ENCODE results near the gene MYBPH.

The MYBPH gene

DNA sequence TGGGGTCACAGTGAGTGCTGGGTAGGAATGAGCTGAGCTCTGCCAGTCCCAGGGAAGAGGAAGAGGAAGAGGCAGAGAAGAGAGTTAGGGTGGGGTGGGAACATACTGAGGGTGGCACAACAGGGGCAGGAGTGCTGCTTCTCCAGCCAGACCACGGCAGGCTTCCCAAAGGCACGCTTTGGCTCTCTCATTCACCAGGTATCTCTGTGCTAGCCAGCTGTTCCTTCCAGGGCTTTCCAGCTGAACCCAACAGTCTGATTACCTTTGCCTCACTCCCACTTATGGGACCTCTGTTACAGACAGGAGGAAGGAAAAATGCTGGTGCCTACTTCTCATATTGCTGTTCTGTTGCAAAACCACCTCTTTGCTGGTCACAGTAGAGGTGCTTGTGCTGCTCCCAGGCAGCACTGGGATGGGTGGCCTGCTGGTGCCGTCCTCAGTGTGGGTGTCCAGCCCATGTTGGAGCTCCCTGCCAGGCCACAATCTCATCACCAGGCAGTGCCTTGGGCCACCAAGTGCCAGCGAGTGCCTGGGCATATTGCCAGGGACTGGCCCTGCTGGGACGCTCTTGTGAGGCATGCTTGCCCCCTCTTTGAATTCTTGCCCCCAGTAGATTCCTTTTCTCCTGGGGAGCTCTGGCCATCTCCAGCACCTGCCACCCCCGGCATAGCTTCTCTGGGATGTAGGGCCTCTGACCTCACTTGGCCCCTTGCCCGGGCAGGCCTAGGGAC is 46.0 kb downstream of the MYBPH start:
- peak; percentile 63 for DNase-seq (ENCODE audit: low spot score)

DNA sequence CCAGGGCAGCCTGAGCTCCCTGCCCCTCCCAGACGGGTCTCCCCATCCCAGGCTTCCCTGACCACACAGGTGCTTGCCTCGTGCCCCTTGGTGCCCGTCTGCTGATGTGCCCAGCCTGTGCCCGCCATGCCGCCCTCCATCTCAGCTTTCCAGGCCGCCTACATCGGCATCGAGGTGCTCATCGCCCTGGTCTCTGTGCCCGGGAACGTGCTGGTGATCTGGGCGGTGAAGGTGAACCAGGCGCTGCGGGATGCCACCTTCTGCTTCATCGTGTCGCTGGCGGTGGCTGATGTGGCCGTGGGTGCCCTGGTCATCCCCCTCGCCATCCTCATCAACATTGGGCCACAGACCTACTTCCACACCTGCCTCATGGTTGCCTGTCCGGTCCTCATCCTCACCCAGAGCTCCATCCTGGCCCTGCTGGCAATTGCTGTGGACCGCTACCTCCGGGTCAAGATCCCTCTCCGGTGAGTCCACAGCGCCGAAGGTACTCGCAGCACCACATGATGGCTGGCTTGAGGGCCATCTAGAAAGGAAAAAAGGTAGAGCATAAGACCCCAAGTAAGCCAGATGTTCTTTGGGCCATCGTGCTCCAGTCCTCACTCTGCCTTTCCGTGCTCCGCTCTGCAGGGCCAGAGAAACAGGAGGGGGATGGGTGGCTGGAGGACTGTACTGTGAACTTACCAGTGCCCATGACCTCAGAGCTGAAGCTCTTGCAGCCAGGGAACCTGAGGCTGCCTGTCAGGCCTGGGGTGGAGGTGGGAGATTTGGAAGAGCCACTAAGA is 46.7 kb downstream of the MYBPH start:
- DNase-seq (ENCODE audit: low spot score), result no peak

DNA sequence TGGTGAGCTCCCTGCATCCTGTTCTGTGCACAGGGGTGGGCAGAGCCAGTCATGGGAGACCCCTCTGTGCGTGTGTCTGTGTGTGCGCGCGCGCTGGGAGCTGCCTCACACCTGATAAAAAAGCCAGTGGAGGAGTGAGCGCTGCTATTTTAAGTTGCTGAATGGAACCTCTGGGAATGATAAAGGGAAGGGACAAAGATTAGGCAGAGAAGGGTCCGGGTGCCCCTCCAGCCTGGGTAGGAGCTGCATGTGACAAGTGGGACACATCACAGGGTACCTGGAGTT is 47.3 kb downstream of the MYBPH start:
- no peak for DNase-seq (ENCODE audit: low spot score)

DNA sequence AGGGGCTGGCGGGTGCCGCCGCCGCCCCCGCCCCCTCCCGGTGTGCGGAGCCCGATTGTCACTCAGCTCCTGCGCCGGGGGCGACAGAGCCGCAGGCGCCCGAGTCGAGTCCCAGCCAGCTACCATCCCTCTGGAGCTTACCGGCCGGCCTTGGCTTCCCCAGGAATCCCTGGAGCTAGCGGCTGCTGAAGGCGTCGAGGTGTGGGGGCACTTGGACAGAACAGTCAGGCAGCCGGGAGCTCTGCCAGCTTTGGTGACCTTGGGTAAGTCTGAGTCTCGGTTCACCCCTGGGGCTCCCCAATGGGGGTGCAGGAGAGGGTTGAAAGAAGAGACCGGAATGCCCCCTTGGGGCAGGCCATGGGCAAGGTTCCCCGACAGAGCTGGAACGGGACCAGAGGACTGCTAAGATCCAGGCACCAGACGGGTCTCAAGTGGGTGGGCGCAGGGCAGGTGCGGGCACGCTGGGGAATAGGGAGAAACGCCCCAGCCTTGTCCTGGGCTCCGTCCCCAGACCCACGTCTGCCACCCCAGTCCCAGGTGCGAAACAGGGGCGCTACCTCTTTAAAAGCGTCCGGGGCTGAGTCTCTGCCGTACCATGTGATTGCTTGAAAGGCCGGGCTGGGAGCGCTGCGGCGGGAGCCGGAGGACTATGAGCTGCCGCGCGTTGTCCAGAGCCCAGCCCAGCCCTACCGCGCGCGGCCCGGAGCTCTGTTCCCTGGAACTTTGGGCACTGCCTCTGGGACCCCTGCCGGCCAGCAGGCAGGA is 47.8 kb downstream of the MYBPH start, which contains the start of gene ADORA1:
Gene ADORA1 (plus strand): TSS at position 61 of the 765 bp plus-strand sequence. CDS start 1,116 bp downstream, outside the sequence.
- DNase-seq (ENCODE audit: low spot score), result peak; percentile 88

DNA sequence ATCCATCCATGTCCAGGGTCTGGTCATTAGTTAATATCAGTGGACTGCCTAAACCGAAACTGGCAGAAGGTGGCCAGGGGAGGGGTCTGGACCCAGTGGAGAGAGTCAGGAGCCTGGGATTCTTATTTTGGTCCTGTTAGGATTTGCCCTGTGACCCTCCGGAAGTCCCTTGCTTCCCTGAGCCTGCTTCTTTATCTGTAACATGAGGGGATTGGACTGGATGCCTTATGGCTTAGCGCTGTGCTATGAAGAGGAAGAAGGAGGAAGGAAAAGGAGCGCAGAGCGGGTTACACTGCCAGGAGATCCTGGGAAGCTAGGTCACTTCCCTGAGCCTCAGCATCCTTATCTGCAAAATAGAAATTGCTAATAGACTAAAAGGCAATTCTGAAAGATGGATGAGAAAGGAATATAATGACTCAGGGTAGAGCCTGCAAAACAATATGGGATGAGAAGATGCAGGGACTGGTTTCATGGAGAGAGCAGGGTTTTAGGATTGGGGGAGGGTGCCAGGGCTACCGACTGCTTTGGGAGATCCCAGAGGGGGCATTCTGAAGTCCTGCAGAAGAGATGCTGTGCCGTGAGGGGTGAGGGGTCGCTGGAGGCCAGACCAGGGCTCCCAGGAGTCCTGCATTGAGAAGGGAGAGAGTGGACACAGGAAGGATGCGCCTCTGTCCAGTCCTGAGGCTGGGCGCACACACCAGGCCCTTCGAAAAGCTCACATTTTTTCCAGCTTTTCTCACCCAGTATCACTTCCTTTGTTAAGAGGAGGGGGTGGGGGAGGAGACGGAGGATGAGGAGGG is 48.6 kb downstream of the MYBPH start:
- DNase-seq (ENCODE audit: low spot score), result peak; percentile 52

DNA sequence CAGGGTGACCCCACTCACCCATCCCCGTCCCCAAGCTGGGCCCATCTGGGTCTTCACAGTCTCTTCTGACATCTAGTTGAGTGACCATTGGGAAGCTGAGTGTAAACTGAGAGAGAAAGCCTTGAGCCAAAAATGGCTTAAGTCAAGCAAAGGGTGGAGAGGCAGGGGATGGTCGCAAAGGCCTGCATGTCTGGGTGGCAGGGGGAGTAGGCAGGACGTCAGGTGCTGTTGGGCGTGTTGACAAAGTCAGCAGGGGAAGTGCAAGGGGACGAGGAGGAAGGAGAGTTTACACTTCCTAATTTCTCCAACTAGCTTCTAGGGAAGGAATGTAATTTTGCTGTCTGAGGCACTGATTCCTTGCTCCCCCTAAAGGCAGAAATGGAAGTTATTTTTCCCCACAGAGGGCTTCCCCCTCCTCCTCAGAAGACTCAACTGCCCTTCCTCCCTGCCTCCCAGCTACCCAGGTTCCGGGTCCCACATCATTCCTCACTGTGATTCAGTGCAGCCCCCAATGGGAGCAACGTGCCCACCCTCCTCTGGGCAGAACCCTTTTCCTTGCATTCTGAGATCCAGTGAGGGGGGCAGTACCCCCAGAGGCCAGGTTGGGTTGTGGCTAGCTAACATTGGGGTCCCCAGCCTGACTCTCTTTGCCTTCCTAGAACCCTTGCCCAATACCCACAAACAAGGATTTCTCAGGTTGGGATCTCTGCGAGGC is 49.3 kb downstream of the MYBPH start:
- peak; percentile 78 for DNase-seq (ENCODE audit: low spot score)

DNA sequence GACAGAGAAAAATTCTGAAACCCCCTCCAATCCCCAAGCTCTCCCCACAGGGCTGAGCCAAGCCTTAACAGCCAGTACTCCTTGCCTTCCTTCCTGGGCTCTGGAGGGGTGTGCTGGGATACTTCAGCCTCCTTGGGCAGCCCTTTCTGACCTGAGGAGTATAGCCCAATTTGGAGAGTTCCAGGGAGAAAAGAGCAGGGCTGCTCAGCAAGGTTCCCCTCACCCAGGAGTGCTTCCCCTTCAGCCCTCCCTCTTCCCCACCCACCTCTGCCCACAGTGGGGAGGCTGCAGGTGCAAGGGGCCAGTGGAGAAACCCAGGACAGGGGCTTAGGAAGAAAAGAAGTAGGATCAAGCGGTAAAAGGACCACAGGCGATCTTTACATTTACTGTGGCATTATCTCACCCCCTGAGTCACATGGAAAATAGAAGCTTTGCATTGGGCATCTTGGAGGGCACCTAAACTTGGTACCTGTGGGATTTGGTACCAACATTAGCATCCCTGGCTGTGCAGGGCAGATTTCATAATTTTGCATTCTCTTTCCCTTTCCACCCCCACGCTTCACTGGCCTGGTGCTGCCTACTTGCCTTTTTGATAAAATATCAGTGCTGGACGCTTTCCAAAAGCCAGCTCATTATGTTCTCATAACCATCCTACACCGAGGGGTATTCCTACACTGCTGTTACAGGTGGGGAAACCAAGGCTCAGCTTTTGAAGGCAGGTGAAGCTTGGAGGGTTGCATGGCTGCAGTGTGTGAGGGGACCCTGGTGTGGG is 50.9 kb downstream of the MYBPH start:
- no peak for DNase-seq (ENCODE audit: low spot score)

DNA sequence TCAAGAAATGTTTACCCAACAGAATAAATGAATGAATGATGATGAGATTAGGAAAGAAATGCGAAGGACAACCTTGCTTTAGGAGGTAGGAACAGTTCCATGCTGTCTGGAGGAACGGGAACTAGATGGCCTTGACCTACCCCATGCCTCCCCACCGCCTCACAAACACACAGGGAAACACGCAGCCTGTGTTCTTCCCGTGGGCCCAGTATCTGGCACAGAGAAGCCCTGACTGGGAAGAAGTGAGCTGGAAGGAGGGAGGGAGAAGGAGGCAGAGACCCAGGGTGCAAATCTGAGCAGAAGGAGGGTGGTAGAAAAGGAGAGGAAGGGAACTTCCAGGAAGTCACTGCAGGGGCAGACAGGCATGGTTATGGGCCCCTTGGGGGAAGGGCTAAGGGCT is 51.6 kb downstream of the MYBPH start:
- DNase-seq (ENCODE audit: low spot score), result no peak

DNA sequence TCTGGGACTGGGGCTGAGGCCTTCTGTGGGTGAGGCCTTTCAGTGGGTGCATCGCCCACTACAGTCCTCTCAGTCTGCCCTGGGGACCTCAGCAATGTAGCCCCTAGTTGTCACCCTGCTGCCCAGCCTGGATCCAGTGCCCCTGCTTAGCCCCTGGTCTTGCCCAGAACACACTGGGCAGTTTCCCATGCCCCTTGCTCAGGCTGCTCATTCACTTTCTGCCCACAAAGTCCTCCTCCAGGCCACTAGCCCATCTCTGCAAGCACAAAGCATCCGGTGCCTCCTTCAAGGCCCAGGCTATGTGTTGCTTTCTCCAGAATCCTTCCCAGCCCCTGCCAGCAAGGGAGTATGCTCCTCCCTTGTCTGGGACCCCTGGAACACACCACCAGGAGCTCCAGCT is 53.5 kb downstream of the MYBPH start:
- no peak for DNase-seq (ENCODE audit: low spot score)

DNA sequence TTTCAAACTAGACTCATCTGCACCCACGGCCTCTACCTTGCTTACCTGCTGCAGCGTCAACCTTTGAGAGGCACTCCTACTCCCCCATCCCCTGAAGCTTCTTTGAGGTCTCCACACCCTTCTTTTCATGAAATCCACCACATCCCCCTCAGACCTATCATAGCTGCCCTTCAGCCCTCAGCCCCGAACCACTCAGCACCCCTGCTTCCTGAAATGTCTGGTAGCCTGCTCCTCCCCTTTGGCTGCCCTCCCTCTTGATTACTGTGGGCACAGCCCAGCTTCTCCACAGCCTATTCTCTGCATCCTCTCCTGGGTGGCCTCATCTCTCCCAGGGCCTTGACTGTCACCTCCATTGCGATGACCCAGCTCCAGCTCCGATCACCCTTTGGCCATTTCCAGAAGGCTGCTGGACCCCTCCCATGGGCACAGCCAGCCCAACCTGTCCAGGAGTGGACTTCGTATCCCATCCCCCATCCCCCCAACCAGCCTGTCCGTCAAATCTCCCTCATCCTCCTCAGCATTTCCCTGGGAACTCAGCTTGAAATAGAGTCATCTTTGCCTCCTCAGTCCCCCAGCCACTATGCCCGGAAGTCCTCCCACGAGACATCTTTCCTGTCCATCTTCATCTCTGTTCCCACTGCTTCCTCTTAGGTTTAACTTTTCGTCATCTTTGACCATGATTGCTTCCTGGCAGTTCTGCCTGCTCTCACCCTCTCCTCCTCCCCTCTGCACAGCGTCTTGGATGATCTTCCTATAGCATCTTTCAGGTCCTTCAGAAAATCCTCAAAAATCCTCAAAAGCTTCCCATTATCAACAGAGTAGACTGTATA is 54.2 kb downstream of the MYBPH start:
- DNase-seq (ENCODE audit: low spot score), result no peak

DNA sequence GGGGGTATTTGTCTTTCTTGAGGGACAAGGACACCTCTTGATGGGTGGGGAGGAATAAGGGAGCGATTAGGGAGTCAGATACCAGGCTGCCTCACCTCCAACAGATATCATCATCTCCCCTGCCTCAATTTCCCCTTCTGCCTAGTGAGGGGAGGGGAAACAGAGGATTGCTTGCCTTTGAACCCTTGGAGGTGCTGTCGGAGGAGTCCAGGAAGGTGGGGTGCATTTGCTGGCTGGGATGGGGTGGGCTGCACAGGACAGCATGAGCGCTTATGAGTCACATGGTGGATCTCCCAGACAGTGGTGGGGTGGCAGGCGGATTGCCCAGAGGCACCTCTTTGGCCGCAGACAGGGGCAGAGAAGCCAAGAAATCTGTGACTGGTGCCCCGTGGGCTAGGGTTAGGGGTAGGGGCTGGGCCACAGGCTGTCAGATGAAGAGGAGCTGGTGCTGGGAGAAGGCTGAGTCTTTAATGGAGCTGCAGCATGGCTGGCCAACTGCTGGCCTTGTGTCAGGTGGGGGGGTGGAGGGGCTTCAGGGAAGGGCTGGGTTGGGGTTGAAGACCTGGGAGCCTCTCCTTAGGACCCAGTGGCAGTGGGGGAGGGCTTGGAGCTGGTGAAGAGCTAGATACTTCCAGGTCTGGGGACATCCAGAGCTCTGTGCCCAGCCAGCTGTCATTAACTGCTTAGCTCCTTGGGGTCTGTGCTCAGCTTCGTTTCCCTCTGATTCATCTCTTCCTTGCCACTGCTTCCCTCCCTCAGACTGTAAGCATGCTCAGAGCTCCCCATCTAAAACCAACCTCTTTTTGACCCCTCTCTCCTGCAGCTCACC is 55.1 kb downstream of the MYBPH start:
- DNase-seq (ENCODE audit: low spot score), result no peak
